Ammon's horn (tissue), 1 donor: ENCODE data around the gene HS3ST2.

ENCODE experiments used
- DNase-seq: peaks from one replicate; pipeline ENCODE4 v3.0.0-alpha.2; 2016; ENCODE audit warnings: low spot score

HS3ST2 gene

DNA sequence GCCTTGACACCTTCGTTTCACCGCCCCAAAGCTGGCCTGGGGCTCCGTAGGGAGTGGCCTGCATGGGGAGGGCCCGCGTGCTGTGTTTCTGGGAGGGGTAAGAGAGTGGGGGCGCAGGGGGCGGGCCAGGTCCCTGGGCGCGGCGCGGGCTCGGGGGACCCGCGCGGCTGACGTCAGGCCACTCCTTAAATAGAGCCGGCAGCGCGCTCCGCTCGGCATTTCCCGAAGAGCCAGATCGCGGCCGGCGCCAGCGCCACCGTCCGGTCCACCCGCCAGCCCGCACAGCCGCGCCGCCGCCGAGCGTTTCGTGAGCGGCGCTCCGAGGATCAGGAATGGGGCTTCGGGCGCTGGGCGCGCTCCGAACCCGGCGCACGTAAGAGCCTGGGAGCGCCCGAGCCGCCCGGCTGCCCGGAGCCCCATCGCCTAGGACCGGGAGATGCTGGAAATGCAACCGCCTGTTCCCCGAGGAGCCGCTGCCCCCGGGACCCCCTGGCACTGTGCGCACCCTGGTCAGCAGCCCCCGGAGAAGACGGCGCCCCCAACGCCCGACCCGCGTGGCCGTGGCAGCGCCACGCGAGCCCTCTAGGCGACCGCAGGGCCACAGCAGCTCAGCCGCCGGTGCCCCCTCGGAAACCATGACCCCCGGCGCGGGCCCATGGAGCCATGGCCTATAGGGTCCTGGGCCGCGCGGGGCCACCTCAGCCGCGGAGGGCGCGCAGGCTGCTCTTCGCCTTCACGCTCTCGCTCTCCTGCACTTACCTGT is at the start of gene HS3ST2:
TSS of gene HS3ST2 (plus strand) at position 215 of the 763 bp plus-strand sequence. CDS start at position 664, 449 bp downstream.
- DNase-seq, result peak; percentile 48

DNA sequence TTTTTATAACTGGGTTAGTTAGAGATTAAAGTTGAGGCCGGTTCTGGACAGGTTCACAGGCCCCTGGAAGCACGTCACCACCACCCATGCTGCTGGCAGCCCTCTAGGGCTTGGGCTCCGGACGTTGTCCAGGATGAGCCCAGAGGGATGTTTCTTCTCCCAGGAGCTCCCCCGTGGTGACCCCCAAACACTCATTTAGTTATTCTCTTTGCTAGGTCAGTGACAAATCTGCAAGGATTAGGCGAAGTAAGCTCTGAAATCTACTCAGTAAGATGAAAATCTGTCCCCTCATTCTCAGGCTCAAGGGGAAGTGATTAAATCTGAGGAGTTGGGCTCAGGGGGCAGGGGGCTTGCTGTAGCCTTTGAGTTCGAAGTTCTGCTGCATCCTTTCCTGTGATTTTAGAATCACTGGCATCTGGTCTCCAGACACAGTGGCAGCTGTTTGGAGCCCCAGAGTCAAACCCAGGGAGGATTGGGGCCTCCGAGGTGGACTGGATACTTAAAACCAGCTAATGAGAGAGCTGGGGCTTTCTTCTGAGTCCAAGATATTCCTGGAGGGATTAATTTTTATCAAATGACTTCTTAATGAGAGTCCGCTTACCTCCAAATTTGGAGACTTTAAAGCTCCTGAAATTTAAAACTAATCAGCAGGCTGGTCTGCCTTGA is 49.2 kb upstream of the HS3ST2 start:
- DNase-seq, result no peak

DNA sequence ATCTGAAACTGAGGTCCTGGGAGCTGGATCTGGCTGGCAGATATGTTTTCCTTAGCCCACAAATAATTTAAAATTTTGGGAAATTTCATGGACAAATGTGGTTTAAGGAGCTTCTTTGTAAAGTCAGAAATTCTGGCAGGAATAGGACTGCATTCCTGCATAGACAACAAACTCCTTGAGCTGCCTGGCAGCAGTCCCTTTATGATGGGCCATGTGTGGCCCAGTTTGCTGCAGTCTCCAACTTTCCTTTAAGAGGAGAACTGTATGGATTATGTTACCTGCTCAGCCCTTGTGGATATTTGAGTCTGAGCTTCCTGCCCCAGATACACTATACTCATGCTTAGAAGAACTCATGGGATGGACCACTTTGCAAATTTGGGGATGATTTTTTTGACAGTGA is 48.5 kb upstream of the HS3ST2 start:
- DNase-seq, result no peak

GRCh38 chr16:22770866-22771265 is 43.1 kb upstream of the HS3ST2 start:
- no peak for DNase-seq

DNA sequence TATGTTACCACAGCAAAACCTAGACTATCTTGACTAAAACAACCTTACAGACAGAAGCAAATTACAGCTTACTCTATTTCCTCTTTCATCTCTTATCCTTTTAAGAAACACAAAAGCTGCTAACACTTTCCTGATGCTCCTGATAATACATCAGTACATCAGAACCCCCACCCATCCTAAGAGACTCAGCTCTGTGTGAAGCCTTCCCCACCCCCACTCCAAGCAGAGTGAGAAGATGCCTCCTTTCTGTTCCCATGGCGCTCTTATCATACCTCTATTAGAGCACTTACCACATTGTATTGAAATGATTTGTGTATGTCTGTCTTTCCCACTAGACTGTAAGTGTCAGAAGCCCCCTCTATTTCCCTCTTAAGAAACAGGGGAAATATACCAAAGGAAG is 42.4 kb upstream of the HS3ST2 start:
- no peak for DNase-seq

DNA sequence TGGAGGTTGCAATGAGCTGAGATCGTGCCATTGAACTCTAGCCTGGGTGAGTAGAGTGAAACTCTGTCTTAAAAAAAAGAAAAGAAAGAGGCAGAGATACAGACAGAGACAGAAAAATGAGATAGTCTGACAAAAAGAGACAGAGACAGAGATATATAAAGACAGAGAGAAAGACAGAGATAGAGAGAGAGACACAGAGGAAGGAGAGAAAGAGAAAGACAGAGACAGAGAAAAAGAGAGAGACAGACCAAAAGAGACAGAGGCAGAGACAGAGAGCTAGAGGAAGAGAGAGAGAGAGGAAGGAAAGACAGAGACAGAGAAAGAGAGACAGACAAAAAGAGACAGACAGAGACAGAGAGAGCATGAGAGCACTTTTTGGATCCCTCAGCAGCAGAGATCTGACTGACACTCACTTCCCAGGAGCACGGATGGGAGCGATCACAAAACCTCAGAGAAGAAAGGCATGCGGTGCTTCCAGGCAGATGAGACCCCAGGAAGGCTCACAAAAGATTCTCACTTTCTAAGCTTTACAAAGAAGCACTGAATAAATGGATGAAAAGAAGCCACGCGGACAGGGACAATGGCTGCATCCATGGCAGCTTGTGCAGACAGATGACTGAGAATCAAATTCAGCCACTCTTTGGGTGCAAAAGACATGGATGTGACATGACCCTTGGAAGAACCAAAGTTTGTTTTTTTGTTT is 38.6 kb upstream of the HS3ST2 start:
- DNase-seq, result no peak

- DNase-seq, result no peak
Measured at GRCh38 chr16:22781480-22781879, 32.5 kb upstream of the HS3ST2 start.

DNA sequence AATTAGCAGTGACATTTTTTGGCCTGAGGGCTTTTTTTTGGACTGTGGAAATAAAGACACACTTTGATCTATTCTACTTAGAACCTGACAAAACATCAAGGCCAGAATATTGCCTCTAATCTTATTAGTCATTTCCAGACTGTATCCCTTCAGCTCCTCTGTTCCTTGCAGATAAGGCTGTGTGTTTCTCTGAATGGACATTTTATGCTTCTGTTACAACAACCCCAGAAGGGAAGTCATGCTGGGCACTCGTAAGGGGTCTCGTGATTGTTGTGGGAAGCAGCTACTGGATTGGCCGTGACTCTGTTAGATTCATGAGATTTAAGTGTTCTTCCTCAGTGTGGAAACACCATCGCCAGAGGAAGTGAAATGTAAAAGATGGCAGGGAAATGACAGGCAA is 31.6 kb upstream of the HS3ST2 start:
- DNase-seq, result peak; percentile 33

- DNase-seq, result no peak
Measured at GRCh38 chr16:22784690-22785214, 29.2 kb upstream of the HS3ST2 start.

DNA sequence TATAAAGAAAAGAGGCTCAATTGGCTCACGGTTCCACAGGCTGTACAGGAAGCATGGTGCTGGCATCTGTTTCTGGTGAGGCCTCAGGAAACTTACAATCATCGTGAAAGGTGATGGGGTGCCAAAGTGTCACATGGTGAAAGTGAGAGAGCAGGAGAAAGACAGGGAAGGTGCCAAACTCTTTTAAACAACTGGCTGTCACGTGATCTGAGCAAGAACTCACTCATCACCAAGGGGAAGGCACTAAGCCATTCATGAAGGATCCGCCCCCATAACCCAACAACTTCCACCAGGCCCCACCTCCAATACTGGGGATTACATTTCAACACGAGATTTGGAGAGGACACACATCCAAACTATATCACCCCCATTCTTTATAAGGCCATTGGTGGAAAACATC is 28.4 kb upstream of the HS3ST2 start:
- no peak for DNase-seq

DNA sequence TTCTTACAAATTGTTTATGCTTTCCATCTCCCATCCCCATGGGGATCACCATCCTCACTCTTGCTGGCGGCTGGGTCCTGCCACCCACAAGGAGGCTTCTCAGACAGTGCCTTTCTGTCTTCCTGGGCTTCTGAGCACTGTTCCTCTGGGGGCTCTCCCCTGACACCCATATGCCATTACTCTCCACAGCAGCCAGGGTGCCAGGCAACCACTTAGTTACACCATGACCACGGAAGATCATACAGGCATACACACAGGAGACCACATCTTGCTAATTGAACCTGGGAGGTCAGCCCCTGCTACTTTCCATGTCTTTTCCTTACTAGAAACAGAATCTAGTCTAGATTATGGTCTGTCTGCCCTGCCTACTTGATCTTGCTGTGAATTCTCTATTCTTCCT is 27.7 kb upstream of the HS3ST2 start:
- DNase-seq, result no peak

DNA sequence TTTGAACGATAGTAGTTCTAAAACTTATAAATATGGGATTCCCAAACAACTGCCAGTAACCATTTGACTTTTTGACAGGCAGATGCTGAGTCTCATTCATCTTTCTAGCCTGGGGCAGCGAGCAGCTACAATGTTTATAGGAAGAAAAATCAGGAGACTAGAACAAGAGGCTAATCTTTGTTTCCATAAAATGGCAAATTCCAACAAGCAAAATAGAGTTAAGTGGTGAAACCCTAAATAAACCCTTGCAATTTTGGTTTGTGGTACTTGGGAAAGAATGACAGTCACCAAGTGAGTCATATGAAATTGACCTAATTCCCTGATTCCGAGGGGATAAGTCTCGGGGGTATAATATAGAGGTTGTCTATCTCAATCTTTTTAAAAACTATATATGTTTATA is 27.3 kb upstream of the HS3ST2 start:
- DNase-seq, result no peak

- DNase-seq, result no peak
Measured at GRCh38 chr16:22787466-22788192, 26.3 kb upstream of the HS3ST2 start.

GRCh38 chr16:22788193-22788530 is 25.8 kb upstream of the HS3ST2 start:
- DNase-seq, result no peak

DNA sequence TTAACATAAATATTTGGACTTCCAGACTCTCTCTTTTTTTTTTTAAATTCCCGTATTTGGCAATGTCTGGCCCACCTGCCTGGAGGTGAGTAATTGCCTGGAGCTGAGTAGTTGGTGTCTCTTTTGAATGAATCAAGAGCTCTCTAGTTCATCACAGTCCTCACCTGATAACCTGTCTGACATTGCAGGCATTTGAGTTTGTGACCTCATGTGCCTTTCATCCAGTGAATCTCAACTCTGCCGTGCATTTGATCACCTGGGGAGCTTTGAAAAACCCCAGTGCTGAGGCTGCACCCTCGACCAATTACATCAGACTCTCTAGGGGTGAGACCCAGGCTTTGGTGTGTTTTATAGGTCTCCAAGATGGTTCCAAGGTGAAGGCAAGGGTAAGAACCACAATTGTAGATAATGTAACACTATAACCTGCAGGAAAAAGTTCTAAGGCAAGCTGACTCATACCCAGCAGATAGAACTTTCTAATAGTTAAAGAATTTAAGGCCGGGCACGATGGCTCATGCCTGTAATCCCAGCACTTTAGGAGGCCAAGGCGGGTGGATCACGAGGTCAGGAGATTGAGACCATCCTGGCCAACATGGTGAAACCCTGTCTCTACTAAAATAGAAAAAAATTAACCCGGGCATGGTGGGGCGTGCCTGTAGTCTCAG is 24.5 kb upstream of the HS3ST2 start:
- DNase-seq, result no peak

DNA sequence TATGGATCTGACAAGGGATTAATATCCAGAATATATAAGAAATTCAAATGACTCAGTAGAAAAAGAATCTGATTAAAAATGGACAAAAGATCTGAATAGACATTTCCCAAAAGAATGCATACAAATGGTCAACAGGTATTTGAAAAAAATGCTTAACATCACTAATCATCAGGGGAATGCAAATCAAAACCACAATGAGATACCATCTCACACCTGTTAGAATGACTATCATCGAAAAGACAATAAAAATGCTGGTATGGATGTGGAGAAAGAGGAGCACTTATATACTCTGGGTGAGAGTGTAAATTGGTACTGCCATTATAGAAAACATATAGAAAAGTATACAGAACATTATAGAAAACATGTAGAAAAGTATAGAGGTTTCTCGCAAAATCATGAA is 16.4 kb upstream of the HS3ST2 start:
- no peak for DNase-seq

DNA sequence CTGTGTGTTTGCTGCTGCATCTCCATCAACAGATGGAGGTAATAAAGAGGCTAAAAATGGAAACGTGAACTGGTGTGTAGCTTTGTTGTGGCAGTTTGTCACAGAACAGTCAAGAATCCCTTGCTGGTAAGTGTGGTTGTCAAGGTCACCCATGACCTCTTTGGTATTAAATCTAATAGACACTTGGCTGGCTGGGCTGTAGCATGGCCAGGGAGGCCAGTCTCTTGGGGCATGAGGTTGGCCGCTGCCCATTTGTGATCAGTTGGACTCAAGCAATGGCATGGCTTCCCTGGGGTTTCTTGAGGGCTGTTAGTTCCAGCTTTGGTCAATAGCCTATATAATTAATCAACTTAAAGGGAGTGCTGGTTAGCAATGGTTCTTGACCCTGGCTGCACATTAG is 14.8 kb upstream of the HS3ST2 start:
- DNase-seq, result no peak

GRCh38 chr16:22804893-22805292 is 9.1 kb upstream of the HS3ST2 start:
- DNase-seq, result no peak

DNA sequence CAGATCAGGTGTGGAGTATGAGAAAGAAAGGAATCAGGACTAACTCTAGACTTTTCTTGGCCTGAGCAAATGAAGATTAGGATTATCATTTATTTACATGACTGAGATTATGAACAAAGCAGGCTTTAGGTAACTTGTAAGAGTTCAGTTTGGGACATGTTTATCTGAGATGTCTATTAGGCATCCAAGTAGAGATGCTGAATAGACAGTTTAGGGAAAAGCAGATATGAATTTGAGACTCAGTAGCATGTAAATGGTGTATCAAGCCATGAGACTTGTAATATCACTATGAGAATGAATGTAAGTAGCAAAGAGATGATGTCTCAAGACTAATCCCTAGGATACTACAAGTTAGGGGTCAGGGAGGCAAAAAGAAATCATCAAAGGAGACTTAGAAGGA is 8.6 kb upstream of the HS3ST2 start:
- no peak for DNase-seq

DNA sequence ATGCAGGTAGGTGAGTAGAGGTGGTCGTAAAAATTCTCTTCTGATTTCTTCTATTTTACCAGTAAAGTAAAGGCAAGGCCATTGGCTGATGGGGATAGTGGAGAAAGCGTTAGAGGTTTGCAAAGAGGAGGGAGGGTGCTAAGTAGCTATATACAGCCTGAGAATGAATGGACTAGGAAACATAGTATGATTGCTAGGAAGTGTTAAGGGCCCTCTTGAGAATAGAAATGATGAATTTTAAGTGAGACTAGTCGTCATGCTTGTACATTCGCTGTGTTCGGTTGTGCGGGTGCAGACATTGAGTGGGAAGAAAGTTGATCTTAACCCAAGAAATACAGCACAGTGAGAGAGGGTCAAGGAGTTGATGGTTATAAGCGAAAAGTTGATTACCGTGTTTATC is 7.2 kb upstream of the HS3ST2 start:
- no peak for DNase-seq

GRCh38 chr16:22810226-22810625 is 3.7 kb upstream of the HS3ST2 start:
- DNase-seq, result no peak
